Nephron (organoid): Measurements from ENCODE around the gene ATP6V1E1.

Experiments
- H3K27ac Mint-ChIP-seq, 3 experiments: 2 replicates each; pipeline ENCODE4 v1.8.0; 2020; ENCODE audit warnings: mixed read lengths in 3 of 3, mild to moderate bottlenecking in 2 of 3, moderate library complexity in 1 of 3
- H3K27me3 Mint-ChIP-seq: 2 replicates; pipeline ENCODE4 v1.8.0; 2021; ENCODE audit warnings: low read depth, mild to moderate bottlenecking, moderate library complexity, mixed read lengths
- H3K36me3 Mint-ChIP-seq: 2 replicates; pipeline ENCODE4 v1.8.0; 2020; ENCODE audit warnings: low read depth, mixed read lengths
- H3K4me1 Mint-ChIP-seq: 2 replicates; pipeline ENCODE4 v1.8.0; 2020; ENCODE audit warnings: mixed read lengths
- H3K4me3 Mint-ChIP-seq, 3 experiments: 2 replicates each; pipeline ENCODE4 v1.8.0; 2020; ENCODE audit warnings: mild to moderate bottlenecking in 3 of 3, mixed read lengths in 3 of 3, moderate library complexity in 2 of 3
- H3K9me3 Mint-ChIP-seq: 2 replicates; pipeline ENCODE4 v1.8.0; 2020; ENCODE audit warnings: mixed read lengths
- CTCF ChIP-seq, 3 experiments: fragments of 200-600 bp; sonication (generic); IDR thresholded peaks; one replicate each; pipeline ENCODE4 v1.5.0; 2021; ENCODE audit warnings: antibody characterized with exemption in 3 of 3; ENCODE audit not compliant: unreplicated experiment in 3 of 3

ATP6V1E1 gene

GRCh38 chr22:17576470-17576869 is 52.1 kb downstream of the ATP6V1E1 start:
- H3K36me3 Mint-ChIP-seq = no peaks in the 10 kb centered on the region

GRCh38 chr22:17575681-17576080 is 52.9 kb downstream of the ATP6V1E1 start:
- H3K27ac Mint-ChIP-seq = peak overlapping the region in 2 of 3 experiments; percentile 35 to 72
- H3K27me3 Mint-ChIP-seq = no peaks in the 10 kb centered on the region
- H3K9me3 Mint-ChIP-seq = no peaks in the 10 kb centered on the region
- H3K36me3 Mint-ChIP-seq = no peaks in the 10 kb centered on the region
- TF ChIP-seq CTCF (IDR thresholded peaks at IDR 0.05; ENCODE audit: unreplicated experiment in 3 of 3) = no peak
- no peak overlapping the region for H3K4me3 Mint-ChIP-seq
- peaks cover 19% of the 10 kb centered on the region for H3K4me1 Mint-ChIP-seq

More at GRCh38 chr22:17576470-17576869, 52.1 kb downstream of the ATP6V1E1 start:
- Mint-ChIP-seq H3K4me3 (no peak overlapping the region), H3K27ac (peak overlapping the region in 1 of 3 experiments; percentile 51), H3K27me3 (no peaks in the 10 kb centered on the region), H3K9me3 (no peaks in the 10 kb centered on the region), H3K4me1 (peaks cover 12% of the 10 kb centered on the region)
- TF ChIP-seq CTCF (IDR thresholded peaks at IDR 0.05; ENCODE audit: unreplicated experiment in 3 of 3) = no peak

GRCh38 chr22:17575151-17575550 is 53.4 kb downstream of the ATP6V1E1 start:
- H3K4me1 Mint-ChIP-seq = peaks cover 22% of the 10 kb centered on the region
- no peaks in the 10 kb centered on the region for H3K36me3 Mint-ChIP-seq
- no peaks in the 10 kb centered on the region for H3K9me3 Mint-ChIP-seq
- no peaks in the 10 kb centered on the region for H3K27me3 Mint-ChIP-seq
- no peak overlapping the region for H3K4me3 Mint-ChIP-seq
- H3K27ac Mint-ChIP-seq = peak overlapping the region in 2 of 3 experiments; percentile 35 to 72
- TF ChIP-seq CTCF (IDR thresholded peaks at IDR 0.05; ENCODE audit: unreplicated experiment in 3 of 3) = no peak

GRCh38 chr22:17570851-17571631 is 57.5 kb downstream of the ATP6V1E1 start:
- H3K36me3 Mint-ChIP-seq = no peaks in the 10 kb centered on the region
- no peaks in the 10 kb centered on the region for H3K27me3 Mint-ChIP-seq
- peak overlapping the region; percentile 60 to 77 (median 65) for H3K4me3 Mint-ChIP-seq
- no peaks in the 10 kb centered on the region for H3K9me3 Mint-ChIP-seq
- peaks cover 39% of the 10 kb centered on the region for H3K4me1 Mint-ChIP-seq
- no peak for TF ChIP-seq CTCF (IDR thresholded peaks at IDR 0.05; ENCODE audit: unreplicated experiment in 3 of 3)
- peak overlapping the region; percentile 94 to 95 (median 95) for H3K27ac Mint-ChIP-seq

GRCh38 chr22:17569971-17570511 is 58.5 kb downstream of the ATP6V1E1 start:
- Mint-ChIP-seq H3K27me3 (no peaks in the 10 kb centered on the region), H3K4me1 (peaks cover 41% of the 10 kb centered on the region), H3K27ac (peak overlapping the region; percentile 89 to 95 (median 94)), H3K9me3 (no peaks in the 10 kb centered on the region), H3K36me3 (no peaks in the 10 kb centered on the region), H3K4me3 (peak overlapping the region; percentile 34 to 65 (median 47))
- TF ChIP-seq CTCF (IDR thresholded peaks at IDR 0.05; ENCODE audit: unreplicated experiment in 3 of 3) = no peak
